ENCODE results near the gene BRD4.

BRD4 gene

DNA sequence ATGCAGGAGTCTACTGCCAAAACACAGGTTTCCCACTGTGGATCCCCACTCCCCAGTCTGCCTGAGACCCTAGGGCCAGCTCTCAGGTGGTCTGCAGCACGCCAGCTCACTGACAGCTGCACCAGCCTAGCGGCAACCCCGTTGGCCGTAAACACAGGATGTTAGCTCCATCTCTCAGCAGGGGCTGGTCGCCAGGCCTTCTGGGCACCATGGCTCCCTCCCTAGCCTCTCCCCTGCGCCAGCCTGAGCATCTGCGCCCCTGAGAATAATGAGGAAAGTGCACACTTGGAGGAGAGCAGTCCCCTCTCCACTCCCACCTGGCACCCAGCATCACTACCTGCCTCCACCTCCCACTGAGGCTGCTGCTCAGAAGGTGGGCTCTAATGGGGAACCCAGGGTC is 79.3 kb downstream of the BRD4 start:
- H3K4me3 ChIP-seq (ENCODE audit: low read depth in 1 of 5, low read length in 5 of 5) = no peak overlapping the region
- H3K9ac ChIP-seq (ENCODE audit: low read length in 5 of 5) = peak overlapping the region in 1 of 5 donors; percentile 73
- peaks cover 0 to 19% (median 0%) of the 10 kb centered on the region in 5 donors for H3K27me3 ChIP-seq (ENCODE audit: control insufficient read depth in 5 of 5, insufficient read depth in 4 of 5, low read length in 5 of 5)
- H3K27ac ChIP-seq (ENCODE audit: low read depth, low read length) = peak overlapping the region; percentile 94
- H3K36me3 ChIP-seq (ENCODE audit: control insufficient read depth in 5 of 5, insufficient read depth in 5 of 5, low read length in 5 of 5) = peaks cover 0 to 87% (median 78%) of the 10 kb centered on the region in 5 donors
- H3K4me1 ChIP-seq (ENCODE audit: control insufficient read depth in 5 of 5, insufficient read depth in 5 of 5, low read length in 5 of 5) = peaks cover 50 to 60% (median 56%) of the 10 kb centered on the region in 5 donors
- H3K9me3 ChIP-seq (ENCODE audit: control insufficient read depth in 5 of 5, low read length in 5 of 5) = peaks cover 0 to 3% (median 0%) of the 10 kb centered on the region in 5 donors

DNA sequence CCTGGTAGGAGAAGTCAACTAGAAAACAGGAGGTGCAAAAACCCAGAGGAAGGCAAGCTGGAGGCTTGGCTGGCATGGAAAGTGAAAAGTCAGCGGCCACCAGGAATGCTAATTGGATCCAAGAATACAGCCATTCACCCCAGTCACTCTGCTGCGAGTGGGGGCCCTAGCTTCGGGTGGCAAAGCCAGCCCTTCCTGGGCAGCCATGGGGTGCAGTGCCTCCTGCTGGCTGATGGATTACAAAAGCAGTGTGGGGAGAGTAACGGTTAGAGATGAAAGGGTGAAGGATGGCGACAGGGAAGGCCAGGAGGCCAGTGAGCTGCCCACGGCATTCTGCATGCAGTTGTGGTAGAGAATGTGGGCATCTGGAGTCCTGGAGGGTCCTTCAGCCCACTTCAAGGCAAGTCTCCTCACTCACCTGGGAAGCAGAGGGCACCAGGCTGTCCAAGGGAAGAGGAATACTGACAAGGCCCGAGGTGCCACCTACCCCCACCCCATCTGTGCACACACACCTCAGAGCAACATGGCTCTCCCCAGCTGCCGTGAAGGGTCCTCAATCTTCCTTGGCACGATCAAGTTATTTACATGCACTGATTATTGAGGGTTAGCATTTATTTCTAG is 79.8 kb downstream of the BRD4 start:
- Histone ChIP-seq H3K4me1 (ENCODE audit: control insufficient read depth in 5 of 5, insufficient read depth in 5 of 5, low read length in 5 of 5) (peaks cover 55 to 65% (median 61%) of the 10 kb centered on the region in 5 donors), H3K27ac (ENCODE audit: low read depth, low read length) (peak overlapping the region; percentile 94), H3K27me3 (ENCODE audit: control insufficient read depth in 5 of 5, insufficient read depth in 4 of 5, low read length in 5 of 5) (peaks cover 0 to 19% (median 0%) of the 10 kb centered on the region in 5 donors), H3K9ac (ENCODE audit: low read length in 5 of 5) (peak overlapping the region in 4 of 5 donors; percentile 1 to 100 (median 50)), H3K36me3 (ENCODE audit: control insufficient read depth in 5 of 5, insufficient read depth in 5 of 5, low read length in 5 of 5) (peaks cover 0 to 86% (median 75%) of the 10 kb centered on the region in 5 donors), H3K4me3 (ENCODE audit: low read depth in 1 of 5, low read length in 5 of 5) (peak overlapping the region in 2 of 5 donors; percentile 24 to 44), H3K9me3 (ENCODE audit: control insufficient read depth in 5 of 5, low read length in 5 of 5) (peaks cover 0 to 3% (median 0%) of the 10 kb centered on the region in 5 donors)

DNA sequence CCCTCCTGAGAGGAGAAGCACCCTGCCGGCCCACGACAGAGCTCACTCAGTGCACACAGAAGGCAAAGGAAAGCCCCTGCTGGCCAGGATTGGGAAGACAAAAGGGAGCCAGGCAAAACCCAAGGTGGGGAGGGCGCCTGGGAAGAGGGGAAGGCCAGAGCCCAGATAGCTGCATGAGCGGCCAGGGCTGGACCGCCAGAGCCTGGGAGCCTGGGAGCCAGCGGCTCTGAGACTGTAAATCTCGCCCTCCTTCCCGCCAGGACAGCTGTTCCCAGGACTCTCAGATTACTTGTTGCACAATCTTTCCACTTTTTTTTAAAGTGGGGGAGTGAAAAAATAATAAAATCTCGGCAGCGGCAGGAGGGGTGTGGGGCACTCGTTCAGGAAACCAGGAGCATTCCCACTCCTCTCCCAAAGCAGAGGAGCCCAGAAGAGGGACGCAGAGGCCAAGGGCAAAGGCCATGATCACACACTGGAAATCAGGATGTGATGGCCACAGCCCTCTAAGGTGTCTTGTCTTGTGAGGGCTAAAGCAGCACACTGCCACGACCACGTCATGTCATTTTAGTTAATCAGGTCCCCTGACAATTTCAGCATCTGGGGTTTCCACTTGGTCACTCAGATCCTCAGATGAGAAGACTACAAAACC is 80.5 kb downstream of the BRD4 start:
- H3K4me1 ChIP-seq (ENCODE audit: control insufficient read depth in 5 of 5, insufficient read depth in 5 of 5, low read length in 5 of 5) = peaks cover 59 to 71% (median 68%) of the 10 kb centered on the region in 5 donors
- peaks cover 0 to 19% (median 0%) of the 10 kb centered on the region in 5 donors for H3K27me3 ChIP-seq (ENCODE audit: control insufficient read depth in 5 of 5, insufficient read depth in 4 of 5, low read length in 5 of 5)
- peaks cover 0 to 3% (median 0%) of the 10 kb centered on the region in 5 donors for H3K9me3 ChIP-seq (ENCODE audit: control insufficient read depth in 5 of 5, low read length in 5 of 5)
- H3K9ac ChIP-seq (ENCODE audit: low read length in 5 of 5) = peak overlapping the region in 4 of 5 donors; percentile 1 to 100 (median 57)
- H3K27ac ChIP-seq (ENCODE audit: low read depth, low read length) = peak overlapping the region; percentile 94
- peaks cover 0 to 84% (median 73%) of the 10 kb centered on the region in 5 donors for H3K36me3 ChIP-seq (ENCODE audit: control insufficient read depth in 5 of 5, insufficient read depth in 5 of 5, low read length in 5 of 5)
- H3K4me3 ChIP-seq (ENCODE audit: low read depth in 1 of 5, low read length in 5 of 5) = peak overlapping the region in 4 of 5 donors; percentile 4 to 44 (median 15)

DNA sequence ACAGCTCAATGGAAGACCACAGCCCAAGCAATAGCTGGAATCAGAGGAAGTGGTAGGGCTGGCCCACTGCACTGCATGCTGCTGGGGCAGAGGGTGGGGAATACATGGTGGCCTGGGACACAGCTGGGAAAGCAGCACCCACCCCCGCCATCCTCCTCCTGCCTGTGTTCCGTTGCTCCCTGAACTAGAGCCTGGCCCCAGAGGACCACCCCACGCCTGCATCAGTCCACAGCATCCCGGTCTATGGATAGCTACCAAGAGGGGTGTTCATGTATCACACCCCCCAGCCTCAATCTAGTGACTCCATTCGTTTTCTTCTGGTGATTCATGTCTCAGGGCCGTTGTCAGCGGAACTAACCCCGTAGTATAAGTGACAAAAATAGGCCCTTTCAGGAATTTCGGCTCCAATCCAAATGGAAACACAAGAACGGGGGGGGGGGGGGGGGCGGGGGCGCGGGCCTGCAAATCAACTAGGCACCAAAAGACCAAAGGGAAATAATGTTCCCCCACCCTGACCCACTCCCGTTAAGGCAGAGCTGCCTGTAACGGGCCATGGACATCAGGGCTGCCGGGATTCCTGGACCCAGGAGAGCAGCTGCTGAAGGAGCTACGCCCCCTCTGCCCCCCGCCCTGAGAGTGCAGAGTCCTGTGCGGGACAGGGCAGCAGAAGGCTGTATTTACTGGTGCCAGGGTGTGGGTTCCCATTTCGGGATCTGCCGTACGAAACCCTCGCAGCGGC is 81.2 kb downstream of the BRD4 start:
- peaks cover 0 to 19% (median 0%) of the 10 kb centered on the region in 5 donors for H3K27me3 ChIP-seq (ENCODE audit: control insufficient read depth in 5 of 5, insufficient read depth in 4 of 5, low read length in 5 of 5)
- H3K9me3 ChIP-seq (ENCODE audit: control insufficient read depth in 5 of 5, low read length in 5 of 5) = peaks cover 0 to 3% (median 0%) of the 10 kb centered on the region in 5 donors
- peaks cover 59 to 78% (median 74%) of the 10 kb centered on the region in 5 donors for H3K4me1 ChIP-seq (ENCODE audit: control insufficient read depth in 5 of 5, insufficient read depth in 5 of 5, low read length in 5 of 5)
- H3K27ac ChIP-seq (ENCODE audit: low read depth, low read length) = peak overlapping the region; percentile 94
- H3K4me3 ChIP-seq (ENCODE audit: low read depth in 1 of 5, low read length in 5 of 5) = peak overlapping the region in 2 of 5 donors; percentile 36 to 44
- peak overlapping the region in 4 of 5 donors; percentile 51 to 100 (median 58) for H3K9ac ChIP-seq (ENCODE audit: low read length in 5 of 5)
- H3K36me3 ChIP-seq (ENCODE audit: control insufficient read depth in 5 of 5, insufficient read depth in 5 of 5, low read length in 5 of 5) = peaks cover 0 to 80% (median 72%) of the 10 kb centered on the region in 5 donors

DNA sequence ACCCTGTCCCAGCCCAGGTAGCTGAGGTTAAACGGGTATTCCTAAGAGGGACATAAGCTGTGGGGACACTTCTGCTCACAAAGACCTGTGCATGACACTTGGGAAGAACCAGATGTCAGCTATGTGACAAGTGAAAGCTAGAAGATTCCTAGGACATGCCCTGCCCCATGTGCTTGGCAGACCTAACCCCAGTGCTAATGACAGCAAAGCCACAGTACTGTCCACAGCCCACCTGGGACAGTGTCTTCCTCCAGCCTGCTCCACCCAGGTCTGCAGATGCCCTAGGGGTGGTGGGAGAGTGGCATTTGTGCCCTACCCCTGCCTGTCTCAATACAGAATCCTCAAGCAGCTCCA is 81.7 kb downstream of the BRD4 start:
- peaks cover 0 to 80% (median 72%) of the 10 kb centered on the region in 5 donors for H3K36me3 ChIP-seq (ENCODE audit: control insufficient read depth in 5 of 5, insufficient read depth in 5 of 5, low read length in 5 of 5)
- peak overlapping the region; percentile 94 for H3K27ac ChIP-seq (ENCODE audit: low read depth, low read length)
- H3K27me3 ChIP-seq (ENCODE audit: control insufficient read depth in 5 of 5, insufficient read depth in 4 of 5, low read length in 5 of 5) = peaks cover 0 to 19% (median 0%) of the 10 kb centered on the region in 5 donors
- peaks cover 59 to 84% (median 79%) of the 10 kb centered on the region in 5 donors for H3K4me1 ChIP-seq (ENCODE audit: control insufficient read depth in 5 of 5, insufficient read depth in 5 of 5, low read length in 5 of 5)
- H3K4me3 ChIP-seq (ENCODE audit: low read depth in 1 of 5, low read length in 5 of 5) = peak overlapping the region in 2 of 5 donors; percentile 33 to 36
- H3K9ac ChIP-seq (ENCODE audit: low read length in 5 of 5) = peak overlapping the region in 4 of 5 donors; percentile 33 to 99 (median 56)
- peaks cover 0 to 3% (median 0%) of the 10 kb centered on the region in 5 donors for H3K9me3 ChIP-seq (ENCODE audit: control insufficient read depth in 5 of 5, low read length in 5 of 5)

DNA sequence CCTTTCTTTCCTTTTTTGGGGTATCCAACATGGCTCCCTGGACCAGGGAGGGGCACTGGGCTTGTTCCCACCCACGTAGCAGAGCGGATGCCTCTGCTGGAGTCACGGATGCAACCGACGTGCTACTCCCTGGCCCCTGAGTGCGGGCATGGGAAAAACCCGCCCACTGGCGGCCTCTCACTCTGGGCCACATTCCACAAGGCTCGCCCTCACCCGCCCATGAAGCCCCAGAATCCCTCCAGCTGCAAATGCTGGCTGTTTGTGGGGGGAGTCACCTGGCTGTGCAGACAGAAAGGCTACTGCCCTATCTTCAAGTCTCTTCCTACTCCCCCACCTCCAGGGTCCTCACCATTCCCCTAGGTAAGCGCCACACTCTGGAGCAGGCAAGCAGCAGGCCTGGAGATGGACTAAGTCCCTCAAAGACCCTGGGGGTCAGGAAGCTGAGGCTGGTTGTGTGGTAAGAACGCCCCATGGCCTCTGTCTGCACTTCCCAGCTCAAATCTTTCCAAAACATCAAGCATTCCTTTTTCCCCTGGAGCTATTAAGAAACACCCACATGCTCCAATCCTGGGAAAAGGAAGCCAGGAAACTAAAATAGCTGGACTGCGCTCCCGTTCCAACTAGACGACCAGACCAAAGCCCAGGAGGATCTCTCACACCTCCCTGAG is 82.2 kb downstream of the BRD4 start:
- Histone ChIP-seq H3K4me1 (ENCODE audit: control insufficient read depth in 5 of 5, insufficient read depth in 5 of 5, low read length in 5 of 5) (peaks cover 59 to 84% (median 81%) of the 10 kb centered on the region in 5 donors), H3K27me3 (ENCODE audit: control insufficient read depth in 5 of 5, insufficient read depth in 4 of 5, low read length in 5 of 5) (peaks cover 0 to 19% (median 0%) of the 10 kb centered on the region in 5 donors), H3K9ac (ENCODE audit: low read length in 5 of 5) (peak overlapping the region; percentile 26 to 99 (median 48)), H3K36me3 (ENCODE audit: control insufficient read depth in 5 of 5, insufficient read depth in 5 of 5, low read length in 5 of 5) (peaks cover 0 to 79% (median 72%) of the 10 kb centered on the region in 5 donors), H3K4me3 (ENCODE audit: low read depth in 1 of 5, low read length in 5 of 5) (peak overlapping the region; percentile 8 to 36 (median 22)), H3K9me3 (ENCODE audit: control insufficient read depth in 5 of 5, low read length in 5 of 5) (peaks cover 0 to 3% (median 0%) of the 10 kb centered on the region in 5 donors), H3K27ac (ENCODE audit: low read depth, low read length) (peak overlapping the region; percentile 94)

DNA sequence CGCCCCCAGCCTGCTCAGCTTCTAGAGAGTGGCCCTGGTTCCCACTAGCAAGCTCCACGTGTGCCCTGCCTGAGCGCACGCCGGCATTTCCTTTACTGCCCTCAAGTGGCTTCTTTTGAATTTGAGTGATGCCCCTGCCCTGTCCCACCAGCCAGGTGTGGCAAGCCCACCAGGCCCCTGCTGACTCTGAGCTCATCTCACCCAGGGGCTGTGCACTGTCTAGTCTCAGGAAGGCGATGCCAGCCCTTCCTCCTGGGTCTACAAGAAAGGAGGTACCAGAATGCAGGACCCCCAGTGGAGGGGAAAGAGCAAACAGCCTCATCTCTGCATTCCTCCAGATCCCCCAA is 82.8 kb downstream of the BRD4 start:
- Histone ChIP-seq H3K9ac (ENCODE audit: low read length in 5 of 5) (peak overlapping the region; percentile 26 to 99 (median 48)), H3K36me3 (ENCODE audit: control insufficient read depth in 5 of 5, insufficient read depth in 5 of 5, low read length in 5 of 5) (peaks cover 0 to 79% (median 72%) of the 10 kb centered on the region in 5 donors), H3K4me3 (ENCODE audit: low read depth in 1 of 5, low read length in 5 of 5) (peak overlapping the region; percentile 8 to 34 (median 31))

DNA sequence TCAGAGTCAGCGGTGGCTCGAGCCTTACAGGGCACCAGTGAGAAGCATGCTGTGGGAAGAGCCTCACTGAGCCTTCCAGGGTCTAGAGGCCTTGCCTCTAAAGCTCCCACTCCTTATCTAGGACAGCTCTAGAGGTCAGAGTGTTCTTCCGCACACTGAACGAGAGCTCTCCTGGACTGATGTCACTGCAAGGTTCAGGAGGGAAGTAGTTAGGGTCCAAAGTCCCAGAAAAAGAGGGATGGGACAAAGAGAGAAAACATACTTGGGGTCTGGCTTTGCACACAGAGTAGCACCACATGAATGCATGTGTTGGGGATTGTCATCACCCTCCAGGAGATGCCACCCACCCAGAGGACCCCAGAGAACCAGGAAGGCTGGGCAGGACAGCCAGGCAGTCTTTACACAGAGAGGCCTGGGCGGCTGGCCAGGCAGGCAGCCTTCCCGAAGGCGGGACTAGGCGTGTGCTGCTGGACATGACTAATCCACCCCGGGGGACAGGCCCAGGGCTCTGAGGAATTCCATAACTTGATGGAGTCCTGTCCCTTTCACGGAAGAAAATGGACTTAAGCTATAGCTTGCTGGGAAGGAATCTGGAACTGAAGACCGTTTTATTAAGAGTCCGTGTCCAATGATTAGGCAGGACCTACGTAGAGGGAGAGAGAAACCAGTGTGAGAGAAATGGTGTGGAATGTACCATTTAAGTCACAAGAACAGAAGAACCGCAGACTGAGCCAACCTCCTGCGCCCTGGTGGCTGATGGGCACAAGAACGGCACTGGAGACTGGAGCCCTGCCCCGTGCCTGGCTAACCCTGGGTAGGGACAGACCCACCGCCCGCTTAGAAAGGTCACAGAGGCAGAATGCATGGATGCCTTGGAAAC is 83.5 kb downstream of the BRD4 start:
- peaks cover 0 to 19% (median 0%) of the 10 kb centered on the region in 5 donors for H3K27me3 ChIP-seq (ENCODE audit: control insufficient read depth in 5 of 5, insufficient read depth in 4 of 5, low read length in 5 of 5)
- peak overlapping the region; percentile 8 to 34 (median 31) for H3K4me3 ChIP-seq (ENCODE audit: low read depth in 1 of 5, low read length in 5 of 5)
- peaks cover 0 to 3% (median 0%) of the 10 kb centered on the region in 5 donors for H3K9me3 ChIP-seq (ENCODE audit: control insufficient read depth in 5 of 5, low read length in 5 of 5)
- peak overlapping the region; percentile 94 for H3K27ac ChIP-seq (ENCODE audit: low read depth, low read length)
- H3K36me3 ChIP-seq (ENCODE audit: control insufficient read depth in 5 of 5, insufficient read depth in 5 of 5, low read length in 5 of 5) = peaks cover 0 to 78% (median 70%) of the 10 kb centered on the region in 5 donors
- H3K9ac ChIP-seq (ENCODE audit: low read length in 5 of 5) = peak overlapping the region; percentile 14 to 99 (median 48)
- peaks cover 58 to 83% (median 80%) of the 10 kb centered on the region in 5 donors for H3K4me1 ChIP-seq (ENCODE audit: control insufficient read depth in 5 of 5, insufficient read depth in 5 of 5, low read length in 5 of 5)

More for the DNA sequence above, 82.8 kb downstream of the BRD4 start:
- H3K27me3 ChIP-seq (ENCODE audit: control insufficient read depth in 5 of 5, insufficient read depth in 4 of 5, low read length in 5 of 5) = peaks cover 0 to 19% (median 0%) of the 10 kb centered on the region in 5 donors
- peaks cover 59 to 84% (median 81%) of the 10 kb centered on the region in 5 donors for H3K4me1 ChIP-seq (ENCODE audit: control insufficient read depth in 5 of 5, insufficient read depth in 5 of 5, low read length in 5 of 5)
- H3K9me3 ChIP-seq (ENCODE audit: control insufficient read depth in 5 of 5, low read length in 5 of 5) = peaks cover 0 to 3% (median 0%) of the 10 kb centered on the region in 5 donors
- peak overlapping the region; percentile 94 for H3K27ac ChIP-seq (ENCODE audit: low read depth, low read length)

Measured in subcutaneous abdominal adipose tissue (tissue), 5 donors.